HCT116 (cell line): ENCODE data around the gene KLF6. TPM values are rescaled to one million over a fixed set of nuclear protein-coding genes. Genes with fewer than 3 reads are reported as not detected.

ENCODE experiments used
- ATAC-seq: fragments of 200-7000 bp; cut with Tn5 transposase; 2 replicates; pipeline ENCODE4 v1.9.1; 2020; ENCODE audit warnings: mild to moderate bottlenecking, moderate library complexity
- BruUV-seq: library from RNA; stranded (reverse); fragments of 400-500 nt; replicated peaks from 2 replicates; lab custom pipeline; 2021; lab: Mats Ljungman, UMichigan
- CTCF ChIA-PET: fragments of 300-600 bp; sonication (Branson Sonifier 250); formaldehyde crosslinking; loops from one replicate; lab custom pipeline; 2021; ENCODE audit warnings: antibody characterized with exemption; lab: Charles Lee
- POLR2A ChIA-PET: fragments of 300-600, 350-600 bp; sonication (Branson Sonifier 250); formaldehyde crosslinking; loops from one replicate; lab custom pipeline; 2021; ENCODE audit warnings: antibody characterized with exemption; lab: Charles Lee
- RAD21 ChIA-PET, 2 experiments: fragments of 300-600 bp; sonication (Branson Sonifier 250); formaldehyde crosslinking; loops; one replicate each; lab custom pipeline; 2023; ENCODE audit warnings: low total read pairs in 2 of 2; ENCODE audit not compliant: uncharacterized antibody in 2 of 2, unreplicated experiment in 2 of 2, low non-redundant PET in 1 of 2; lab: Charles Lee
- DNase-seq: peaks from one replicate; pipeline ENCODE4 v3.0.0-alpha.2; 2010; ENCODE audit warnings: low read depth, low spot score
- H2AFZ ChIP-seq: fragments of 200-600 bp; shearing (Covaris generic), sonication (generic); 2 replicates; pipeline ENCODE4 v1.6.1; 2017; ENCODE audit warnings: low read depth, mixed run types, mixed read lengths, antibody characterized with exemption, low read length; ENCODE audit not compliant: poor library complexity, severe bottlenecking
- H3K27ac ChIP-seq: 2 replicates; pipeline ENCODE4 v1.5.1; 2012; ENCODE audit warnings: low read depth, low read length
- H3K27me3 ChIP-seq: fragments of 200-600 bp; sonication (generic); 2 replicates; pipeline ENCODE4 v1.6.1; 2016; ENCODE audit warnings: mixed run types, low read length, mixed read lengths; ENCODE audit not compliant: insufficient read depth
- H3K36me3 ChIP-seq, 2 experiments: fragments of 200-500 bp in 1 of 2; fragments of 200-600 bp in 1 of 2; sonication (Bioruptor generic) in 1 of 2; sonication (generic) in 1 of 2; 2 replicates each; pipeline versions ENCODE4 v1.5.1 to v1.6.1; 2014 to 2016; ENCODE audit warnings: low read length in 2 of 2, inconsistent platforms in 1 of 2, mixed read lengths in 1 of 2, mixed run types in 1 of 2; ENCODE audit not compliant: insufficient read depth in 2 of 2, control insufficient read depth in 1 of 2
- H3K4me1 ChIP-seq, 2 experiments: fragments of 200-600 bp in 1 of 2; sonication (generic) in 1 of 2; 2 replicates each; pipeline versions ENCODE4 v1.5.1 to v1.6.1; 2012 to 2017; ENCODE audit warnings: low read length in 2 of 2, inconsistent platforms in 1 of 2, mild to moderate bottlenecking in 1 of 2, mixed read lengths in 1 of 2, mixed run types in 1 of 2, moderate library complexity in 1 of 2; ENCODE audit not compliant: insufficient read depth in 2 of 2, control insufficient read depth in 1 of 2
- H3K4me2 ChIP-seq: fragments of 200-600 bp; sonication (generic); 2 replicates; pipeline ENCODE4 v1.6.1; 2017; ENCODE audit warnings: mixed run types, low read length, mixed read lengths
- H3K4me3 ChIP-seq, 2 experiments: fragments of 200-600 bp in 1 of 2; sonication (generic) in 1 of 2; replicated peaks in 1 of 2; 2 replicates each; pipeline ENCODE4 v1.5.1; 2011 to 2016; ENCODE audit warnings: low read length in 2 of 2, control low read depth in 1 of 2, low read depth in 1 of 2, mild to moderate bottlenecking in 1 of 2, mixed read lengths in 1 of 2, mixed run types in 1 of 2
- H3K79me2 ChIP-seq: fragments of 200-600 bp; sonication (generic); 2 replicates; pipeline ENCODE4 v1.6.1; 2017; ENCODE audit warnings: mild to moderate bottlenecking, mixed run types, low read length, moderate library complexity, mixed read lengths; ENCODE audit not compliant: insufficient read depth
- H3K9ac ChIP-seq: fragments of 200-600 bp; sonication (generic); 2 replicates; pipeline ENCODE4 v1.6.1; 2016; ENCODE audit warnings: low read length, mixed read lengths
- H3K9me2 ChIP-seq: fragments of 200-600 bp; sonication (generic), shearing (Covaris generic); 2 replicates; pipeline ENCODE4 v1.6.1; 2017; ENCODE audit warnings: mixed run types, mild to moderate bottlenecking, moderate library complexity; ENCODE audit not compliant: insufficient read depth
- H3K9me3 ChIP-seq, 2 experiments: fragments of 200-500 bp in 1 of 2; fragments of 200-600 bp in 1 of 2; sonication (Bioruptor generic) in 1 of 2; sonication (generic) in 1 of 2; 2 replicates each; pipeline ENCODE4 v1.6.1; 2014 to 2017; ENCODE audit warnings: low read length in 2 of 2, mixed read lengths in 2 of 2, inconsistent platforms in 1 of 2, low read depth in 1 of 2, mild to moderate bottlenecking in 1 of 2, mixed run types in 1 of 2, moderate library complexity in 1 of 2; ENCODE audit not compliant: control insufficient read depth in 1 of 2, insufficient read depth in 1 of 2
- H4K20me1 ChIP-seq: fragments of 200-600 bp; sonication (generic), shearing (Covaris generic); 2 replicates; pipeline ENCODE4 v1.6.1; 2017; ENCODE audit warnings: mixed run types, mild to moderate bottlenecking, moderate library complexity; ENCODE audit not compliant: insufficient read depth
- CBX3 ChIP-seq: IDR thresholded peaks from 2 replicates; pipeline ENCODE4 v1.6.1; 2012; ENCODE audit warnings: low read depth
- CTCF ChIP-seq, 3 experiments: fragments of 200-600 bp in 1 of 3; sonication (generic) in 1 of 3; IDR thresholded peaks in 2 of 3; conservative IDR thresholded peaks in 1 of 3; 2 replicates each; pipeline ENCODE4 v1.5.1; 2012 to 2017; ENCODE audit warnings: low read depth in 2 of 3, low read length in 2 of 3, antibody characterized with exemption in 1 of 3, borderline replicate concordance in 1 of 3, control low read depth in 1 of 3, mild to moderate bottlenecking in 1 of 3, mixed read lengths in 1 of 3, mixed run types in 1 of 3, moderate library complexity in 1 of 3; ENCODE audit not compliant: insufficient read depth in 1 of 3
- EGR1 ChIP-seq: IDR thresholded peaks from 2 replicates; pipeline ENCODE4 v1.6.1; 2012; ENCODE audit warnings: low read depth
- ELF1 ChIP-seq: IDR thresholded peaks from 2 replicates; pipeline ENCODE4 v1.6.1; 2012; ENCODE audit warnings: low read depth, borderline replicate concordance
- EZH2 ChIP-seq: fragments of 200-600 bp; sonication (generic); IDR thresholded peaks from 2 replicates; pipeline ENCODE4 v1.6.1; 2017; ENCODE audit warnings: antibody characterized with exemption, mixed run types
- POLR2A ChIP-seq: IDR thresholded peaks from 2 replicates; pipeline ENCODE4 v1.7.0; 2011; ENCODE audit warnings: borderline replicate concordance; ENCODE audit not compliant: insufficient read depth, insufficient read length; ENCODE audit errors: extremely low read depth
- POLR2AphosphoS5 ChIP-seq: IDR thresholded peaks from 2 replicates; pipeline ENCODE4 v1.6.1; 2011; ENCODE audit warnings: mild to moderate bottlenecking, low read depth, low read length, moderate library complexity
- RAD21 ChIP-seq: IDR thresholded peaks from 2 replicates; pipeline ENCODE4 v1.6.1; 2012; ENCODE audit warnings: low read depth, mild to moderate bottlenecking
- REST ChIP-seq: IDR thresholded peaks from 2 replicates; pipeline ENCODE4 v1.6.1; 2012; ENCODE audit warnings: low read depth
- SIN3A ChIP-seq: IDR thresholded peaks from 2 replicates; pipeline ENCODE4 v1.6.1; 2012; ENCODE audit warnings: low read depth
- SP1 ChIP-seq: IDR thresholded peaks from 2 replicates; pipeline ENCODE4 v1.6.1; 2012; ENCODE audit warnings: low read depth
- TCF7L2 ChIP-seq: IDR thresholded peaks from 2 replicates; pipeline ENCODE4 v1.7.0; 2011; ENCODE audit warnings: borderline replicate concordance, inconsistent platforms; ENCODE audit not compliant: insufficient read depth, insufficient read length; ENCODE audit errors: extremely low read depth
- YY1 ChIP-seq: IDR thresholded peaks from 2 replicates; pipeline ENCODE4 v1.6.1; 2011; ENCODE audit warnings: low read length, low read depth, moderate library complexity, mild to moderate bottlenecking; ENCODE audit not compliant: insufficient replicate concordance; ENCODE audit errors: extremely low read depth
- ZFX ChIP-seq: fragments of 450-650 bp; IDR thresholded peaks from 2 replicates; pipeline ENCODE4 v1.6.1; 2017
- intact Hi-C: fragments of 100-400 bp; cut with micrococcal nuclease; formaldehyde crosslinking; loops from 2 replicates; pipeline ENCODE4 v1.10.0; 2022
- total RNA-seq: library from RNA; stranded (reverse); gene quantifications from one replicate; pipeline ENCODE4 v1.2.1, GENCODE V29; 2021; ENCODE audit not compliant: unreplicated experiment
- TF ChIP-seq, protein P1 (sequence below): IDR thresholded peaks from 2 replicates; pipeline ENCODE4 v1.6.1; 2012
- TF ChIP-seq, protein P2 (sequence below): IDR thresholded peaks from 2 replicates; pipeline ENCODE4 v1.6.1; 2011; ENCODE audit warnings: mild to moderate bottlenecking, low read length, moderate library complexity; ENCODE audit not compliant: insufficient replicate concordance; ENCODE audit errors: extremely low read depth
- TF ChIP-seq, protein P3 (sequence below): IDR thresholded peaks from 2 replicates; pipeline ENCODE4 v1.6.1; 2012

KLF6 gene
- total RNA-seq, 1 experiment from 2014 or later, result 82.2 TPM

DNA sequence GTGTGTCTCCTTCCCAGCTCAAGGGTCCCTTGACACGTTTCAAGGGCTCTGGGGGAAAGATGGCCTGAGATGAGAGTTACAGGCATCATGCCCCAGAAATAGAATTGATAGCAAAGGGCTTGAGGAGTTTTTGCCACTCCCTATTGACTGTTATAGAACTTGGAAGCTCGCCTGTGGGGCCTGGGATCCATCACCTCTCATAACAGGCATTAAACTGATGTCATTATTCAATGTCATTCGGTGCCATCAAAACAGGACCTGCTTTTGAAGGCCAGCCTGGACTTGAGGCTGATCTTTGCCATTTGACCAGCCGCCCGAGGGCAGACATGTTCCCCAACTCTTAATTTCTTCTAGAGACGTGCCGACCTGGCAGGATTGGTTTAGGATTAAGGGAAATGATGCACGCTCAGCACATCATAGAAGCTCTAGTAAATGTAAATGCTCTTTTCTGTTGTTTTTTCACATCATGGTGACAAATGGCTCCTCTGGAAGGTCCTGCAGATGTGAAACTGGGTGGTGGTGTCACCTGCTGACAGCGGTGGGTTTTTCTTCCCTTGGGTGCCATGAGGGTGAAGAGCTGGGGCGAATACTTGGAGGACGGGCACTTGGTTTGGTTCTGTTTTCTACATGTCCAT is 16.7 kb upstream of the KLF6 start:
- no peak for DNase-seq
- no peak overlapping the region for H3K4me2 ChIP-seq
- intact Hi-C loops, result no loop called here
- BruUV-seq, result no TSS peak
- H3K27me3 ChIP-seq, result no peaks in the 10 kb centered on the region
- ATAC-seq, result no peak
- ChIA-PET RAD21 (no interaction called here), POLR2A (interaction anchor here (2.4 to 2.7 kb wide), 2 partner anchors 16 to 19 kb away, joined by 7 to 17 read pairs; partner anchors contain the start of gene KLF6), CTCF (no interaction called here)
- H3K9me3 ChIP-seq, result no peaks in the 10 kb centered on the region
- no peak overlapping the region for H3K27ac ChIP-seq
- H3K9ac ChIP-seq, result no peak overlapping the region
- no peaks in the 10 kb centered on the region for H3K36me3 ChIP-seq
- H4K20me1 ChIP-seq, result no peaks in the 10 kb centered on the region
- H3K79me2 ChIP-seq, result no peaks in the 10 kb centered on the region
- no peak overlapping the region for H2AFZ ChIP-seq
- no peak for TF ChIP-seq SIN3A
- TF ChIP-seq, protein P1, sequence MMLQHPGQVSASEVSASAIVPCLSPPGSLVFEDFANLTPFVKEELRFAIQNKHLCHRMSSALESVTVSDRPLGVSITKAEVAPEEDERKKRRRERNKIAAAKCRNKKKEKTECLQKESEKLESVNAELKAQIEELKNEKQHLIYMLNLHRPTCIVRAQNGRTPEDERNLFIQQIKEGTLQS, result no peak
- TF ChIP-seq EZH2, result no peak
- TF ChIP-seq ZFX, result no peak
- TF ChIP-seq CBX3, result no peak
- TF ChIP-seq POLR2AphosphoS5, result no peak
- TF ChIP-seq EGR1, result no peak
- no peak for TF ChIP-seq ELF1
- no peak for TF ChIP-seq RAD21
- TF ChIP-seq, protein P2, sequence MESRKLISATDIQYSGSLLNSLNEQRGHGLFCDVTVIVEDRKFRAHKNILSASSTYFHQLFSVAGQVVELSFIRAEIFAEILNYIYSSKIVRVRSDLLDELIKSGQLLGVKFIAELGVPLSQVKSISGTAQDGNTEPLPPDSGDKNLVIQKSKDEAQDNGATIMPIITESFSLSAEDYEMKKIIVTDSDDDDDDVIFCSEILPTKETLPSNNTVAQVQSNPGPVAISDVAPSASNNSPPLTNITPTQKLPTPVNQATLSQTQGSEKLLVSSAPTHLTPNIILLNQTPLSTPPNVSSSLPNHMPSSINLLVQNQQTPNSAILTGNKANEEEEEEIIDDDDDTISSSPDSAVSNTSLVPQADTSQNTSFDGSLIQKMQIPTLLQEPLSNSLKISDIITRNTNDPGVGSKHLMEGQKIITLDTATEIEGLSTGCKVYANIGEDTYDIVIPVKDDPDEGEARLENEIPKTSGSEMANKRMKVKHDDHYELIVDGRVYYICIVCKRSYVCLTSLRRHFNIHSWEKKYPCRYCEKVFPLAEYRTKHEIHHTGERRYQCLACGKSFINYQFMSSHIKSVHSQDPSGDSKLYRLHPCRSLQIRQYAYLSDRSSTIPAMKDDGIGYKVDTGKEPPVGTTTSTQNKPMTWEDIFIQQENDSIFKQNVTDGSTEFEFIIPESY, result no peak
- TF ChIP-seq, protein P3, sequence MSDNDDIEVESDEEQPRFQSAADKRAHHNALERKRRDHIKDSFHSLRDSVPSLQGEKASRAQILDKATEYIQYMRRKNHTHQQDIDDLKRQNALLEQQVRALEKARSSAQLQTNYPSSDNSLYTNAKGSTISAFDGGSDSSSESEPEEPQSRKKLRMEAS, result no peak
- TF ChIP-seq YY1, result no peak
- no peak for TF ChIP-seq SP1
- TF ChIP-seq POLR2A, result no peak
- TF ChIP-seq REST, result no peak
- TF ChIP-seq TCF7L2, result no peak
- TF ChIP-seq CTCF (IDR thresholded peaks at IDR 0.05 in 2 of 3, conservative IDR thresholded peaks at IDR 0.05 in 1 of 3; ENCODE audit: borderline replicate concordance in 1 of 3, insufficient read depth in 1 of 3, low read depth in 2 of 3, low read length in 2 of 3), result no peak
- no peak overlapping the region for H3K4me3 ChIP-seq
- H3K4me1 ChIP-seq, result peaks cover 20 to 39% of the 10 kb centered on the region in 2 experiments
- no peaks in the 10 kb centered on the region for H3K9me2 ChIP-seq
